ENCODE data around the gene PACSIN1. TPM values are rescaled to one million over a fixed set of nuclear protein-coding genes. Genes with fewer than 3 reads are reported as not detected.

Gene PACSIN1
- total RNA-seq, 1 experiment from 2014 or later, result 5.0 TPM

DNA sequence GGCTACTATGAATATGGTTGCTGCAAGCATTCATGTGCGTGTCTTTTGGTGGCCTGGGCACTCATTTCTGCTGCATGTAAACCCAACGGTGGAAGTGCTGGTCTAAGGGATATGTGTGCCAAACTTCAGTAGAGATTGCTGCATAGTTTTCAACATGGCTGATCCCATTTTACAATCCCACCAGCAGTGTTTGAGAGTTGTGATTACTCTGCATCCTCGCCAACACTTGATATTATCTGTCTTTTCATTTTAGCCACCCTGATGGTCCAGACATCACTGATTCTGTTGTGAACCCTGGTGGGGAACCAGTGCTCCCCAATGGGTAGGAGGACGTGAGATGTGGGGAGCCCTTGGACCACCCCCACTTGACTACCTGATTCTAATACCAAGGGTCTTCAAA is 27.5 kb downstream of the PACSIN1 start:
- intact Hi-C loops (cut with micrococcal nuclease), result no loop called here
- CTCF ChIA-PET, result no interaction called here
- TF ChIP-seq RAD21 (IDR thresholded peaks at IDR 0.05; ENCODE audit: low read depth) (no peak), EGR1 (IDR thresholded peaks at IDR 0.05; ENCODE audit: low read depth) (no peak), SIN3A (IDR thresholded peaks at IDR 0.05; ENCODE audit: low read depth) (no peak), CBX3 (IDR thresholded peaks at IDR 0.05; ENCODE audit: low read depth) (no peak)
- TF ChIP-seq, protein P1, sequence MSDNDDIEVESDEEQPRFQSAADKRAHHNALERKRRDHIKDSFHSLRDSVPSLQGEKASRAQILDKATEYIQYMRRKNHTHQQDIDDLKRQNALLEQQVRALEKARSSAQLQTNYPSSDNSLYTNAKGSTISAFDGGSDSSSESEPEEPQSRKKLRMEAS (IDR thresholded peaks at IDR 0.05), result no peak
- Histone ChIP-seq H3K27ac (ENCODE audit: low read depth, low read length) (no peak overlapping the region), H3K9me3 (ENCODE audit: control insufficient read depth in 1 of 2, insufficient read depth in 1 of 2, low read depth in 1 of 2, low read length in 2 of 2) (no peaks in the 10 kb centered on the region), H3K79me2 (ENCODE audit: insufficient read depth, low read length) (no peaks in the 10 kb centered on the region), H3K36me3 (ENCODE audit: control insufficient read depth in 1 of 2, insufficient read depth in 2 of 2, low read length in 2 of 2) (no peaks in the 10 kb centered on the region), H4K20me1 (ENCODE audit: insufficient read depth) (no peaks in the 10 kb centered on the region), H3K4me1 (ENCODE audit: control insufficient read depth in 1 of 2, insufficient read depth in 2 of 2, low read length in 2 of 2) (peaks cover 0 to 9% of the 10 kb centered on the region in 2 experiments; a peak in 1 of 4 replicates), H2AFZ (ENCODE audit: low read depth, low read length, poor library complexity, severe bottlenecking) (no peak overlapping the region), H3K4me3 (replicated peaks in 1 of 2; ENCODE audit: low read depth in 1 of 2, low read length in 2 of 2) (no peak overlapping the region), H3K4me2 (ENCODE audit: low read length) (no peak overlapping the region), H3K9ac (ENCODE audit: low read length) (no peak overlapping the region), H3K27me3 (ENCODE audit: insufficient read depth, low read length) (no peaks in the 10 kb centered on the region), H3K9me2 (ENCODE audit: insufficient read depth) (no peaks in the 10 kb centered on the region)
- BruUV-seq (replicated peaks), result no TSS peak
- DNase-seq (ENCODE audit: low read depth, low spot score) (no peak), ATAC-seq (no peak)
- RAD21 ChIA-PET (ENCODE audit: low non-redundant PET in 1 of 2, low total read pairs in 2 of 2, uncharacterized antibody in 2 of 2, unreplicated experiment in 2 of 2), result no interaction called here
- POLR2A ChIA-PET, result no interaction called here

DNA sequence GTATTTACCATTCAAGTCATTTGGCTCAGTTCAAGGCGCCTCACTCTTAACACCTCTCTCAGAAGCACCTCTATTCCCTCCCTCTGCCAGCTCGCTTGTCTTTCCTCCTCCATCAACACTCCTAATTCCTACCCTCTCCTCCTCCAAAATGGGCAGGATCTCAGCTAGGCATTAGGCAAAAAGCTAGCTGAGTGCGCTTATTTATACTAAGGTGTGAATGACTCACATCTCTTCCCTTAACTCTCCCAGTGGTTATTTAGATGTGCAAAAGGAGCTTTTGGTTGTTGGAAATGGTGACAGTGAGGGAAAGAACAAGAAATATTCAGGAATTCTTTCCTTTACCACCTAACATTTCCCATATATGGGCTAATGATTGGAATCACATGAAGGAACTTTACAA is 29.1 kb downstream of the PACSIN1 start:
- Histone ChIP-seq H3K9me3 (ENCODE audit: control insufficient read depth in 1 of 2, insufficient read depth in 1 of 2, low read depth in 1 of 2, low read length in 2 of 2) (no peaks in the 10 kb centered on the region), H3K4me2 (ENCODE audit: low read length) (no peak overlapping the region), H3K36me3 (ENCODE audit: control insufficient read depth in 1 of 2, insufficient read depth in 2 of 2, low read length in 2 of 2) (no peaks in the 10 kb centered on the region), H3K4me3 (replicated peaks in 1 of 2; ENCODE audit: low read depth in 1 of 2, low read length in 2 of 2) (no peak overlapping the region), H3K27ac (ENCODE audit: low read depth, low read length) (no peak overlapping the region), H4K20me1 (ENCODE audit: insufficient read depth) (no peaks in the 10 kb centered on the region), H3K9ac (ENCODE audit: low read length) (no peak overlapping the region), H3K4me1 (ENCODE audit: control insufficient read depth in 1 of 2, insufficient read depth in 2 of 2, low read length in 2 of 2) (peaks cover 0 to 9% of the 10 kb centered on the region in 2 experiments; a peak in 1 of 4 replicates), H3K9me2 (ENCODE audit: insufficient read depth) (no peaks in the 10 kb centered on the region), H2AFZ (ENCODE audit: low read depth, low read length, poor library complexity, severe bottlenecking) (no peak overlapping the region), H3K79me2 (ENCODE audit: insufficient read depth, low read length) (no peaks in the 10 kb centered on the region), H3K27me3 (ENCODE audit: insufficient read depth, low read length) (no peaks in the 10 kb centered on the region)
- RAD21 ChIA-PET (ENCODE audit: low non-redundant PET in 1 of 2, low total read pairs in 2 of 2, uncharacterized antibody in 2 of 2, unreplicated experiment in 2 of 2), result no interaction called here
- no peak for TF ChIP-seq SRF (IDR thresholded peaks at IDR 0.05; ENCODE audit: low read depth)
- TF ChIP-seq EGR1 (IDR thresholded peaks at IDR 0.05; ENCODE audit: low read depth), result no peak
- no peak for TF ChIP-seq FOSL1 (IDR thresholded peaks at IDR 0.05; ENCODE audit: low read depth)
- TF ChIP-seq POLR2AphosphoS5 (IDR thresholded peaks at IDR 0.05; ENCODE audit: low read depth, low read length), result no peak
- TF ChIP-seq EZH2 (IDR thresholded peaks at IDR 0.05), result no peak
- TF ChIP-seq, protein P2, sequence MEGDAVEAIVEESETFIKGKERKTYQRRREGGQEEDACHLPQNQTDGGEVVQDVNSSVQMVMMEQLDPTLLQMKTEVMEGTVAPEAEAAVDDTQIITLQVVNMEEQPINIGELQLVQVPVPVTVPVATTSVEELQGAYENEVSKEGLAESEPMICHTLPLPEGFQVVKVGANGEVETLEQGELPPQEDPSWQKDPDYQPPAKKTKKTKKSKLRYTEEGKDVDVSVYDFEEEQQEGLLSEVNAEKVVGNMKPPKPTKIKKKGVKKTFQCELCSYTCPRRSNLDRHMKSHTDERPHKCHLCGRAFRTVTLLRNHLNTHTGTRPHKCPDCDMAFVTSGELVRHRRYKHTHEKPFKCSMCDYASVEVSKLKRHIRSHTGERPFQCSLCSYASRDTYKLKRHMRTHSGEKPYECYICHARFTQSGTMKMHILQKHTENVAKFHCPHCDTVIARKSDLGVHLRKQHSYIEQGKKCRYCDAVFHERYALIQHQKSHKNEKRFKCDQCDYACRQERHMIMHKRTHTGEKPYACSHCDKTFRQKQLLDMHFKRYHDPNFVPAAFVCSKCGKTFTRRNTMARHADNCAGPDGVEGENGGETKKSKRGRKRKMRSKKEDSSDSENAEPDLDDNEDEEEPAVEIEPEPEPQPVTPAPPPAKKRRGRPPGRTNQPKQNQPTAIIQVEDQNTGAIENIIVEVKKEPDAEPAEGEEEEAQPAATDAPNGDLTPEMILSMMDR (IDR thresholded peaks at IDR 0.05 in 2 of 3, conservative IDR thresholded peaks at IDR 0.05 in 1 of 3; ENCODE audit: borderline replicate concordance in 1 of 3, insufficient read depth in 1 of 3, low read depth in 2 of 3, low read length in 2 of 3), result no peak
- DNase-seq (ENCODE audit: low read depth, low spot score) (no peak), ATAC-seq (no peak)
- POLR2A ChIA-PET, result interaction anchor here (0.7 kb wide), 1 partner anchor 118 kb away, joined by 3 read pairs; no protein-coding TSS in a partner anchor
- intact Hi-C loops (cut with micrococcal nuclease), result no loop called here
- no TSS peak for BruUV-seq (replicated peaks)
- CTCF ChIA-PET, result no interaction called here
